Measurements from ENCODE around the gene FUS. TPM values are rescaled to one million over a fixed set of nuclear protein-coding genes. Genes with fewer than 3 reads are reported as not detected.

Gene FUS
- total and polyA plus RNA-seq, 2 donors (not counting 3 experiments of a cell fraction or from before 2014, with no cell fraction given), result 307 to 569 TPM

GRCh38 chr16:31182391-31182790 lies 2.5 kb downstream of the FUS start:
- peak overlapping the region; percentile 36 for H3K9ac ChIP-seq (replicated peaks; ENCODE audit: extremely low read depth, insufficient read depth, low read length)
- FAIRE-seq (peak; percentile 37), DNase-seq (ENCODE audit: low read depth, low spot score) (no peak)
- dilution Hi-C loops (cut with MboI; ENCODE audit: extremely low pct_ligation_motif_present, low sequenced_read_pairs), result no loop called here
- H3K27ac ChIP-seq (ENCODE audit: insufficient read depth, low read depth, low read length), result no peak overlapping the region
- H3K4me3 ChIP-seq (replicated peaks in 1 of 3; ENCODE audit: insufficient read depth in 1 of 3, low read depth in 1 of 3, low read length in 3 of 3), result peak overlapping the region; percentile 77 to 100 (median 95)
- no peaks in the 10 kb centered on the region for H3K9me1 ChIP-seq (replicated peaks; ENCODE audit: control insufficient read depth, extremely low read depth, insufficient read depth, low read length)
- H3K4me1 ChIP-seq (ENCODE audit: control insufficient read depth, extremely low read depth, insufficient read depth, low read length), result peaks cover 22% of the 10 kb centered on the region
- no peak for TF ChIP-seq EZH2 (IDR thresholded peaks at IDR 0.05; ENCODE audit: borderline replicate concordance, low read depth, low read length, severe bottlenecking)
- no peak for TF ChIP-seq GATA2 (IDR thresholded peaks at IDR 0.05; ENCODE audit: insufficient read depth, insufficient read length, low read depth, low read length)
- no peaks in the 10 kb centered on the region for H3K27me3 ChIP-seq (ENCODE audit: control insufficient read depth in 2 of 2, insufficient read depth in 2 of 2, low read length in 2 of 2)
- H3K79me2 ChIP-seq (ENCODE audit: control insufficient read depth, insufficient read depth, low read length), result peaks cover 72% of the 10 kb centered on the region
- CTCF ChIA-PET, result interaction anchor here (1.0 to 1.3 kb wide), 3 partner anchors 40 to 260 kb away, joined by 3 to 4 read pairs (median 4); partner anchors contain the start of gene ZNF843
- peak overlapping the region; percentile 99 for H3K4me2 ChIP-seq (ENCODE audit: insufficient read depth, low read length)
- no peak overlapping the region for H2AFZ ChIP-seq (ENCODE audit: low read depth, low read length)
- H3K9me3 ChIP-seq (replicated peaks; ENCODE audit: control insufficient read depth, insufficient read depth, low read length), result no peaks in the 10 kb centered on the region
- intact Hi-C loops (cut with micrococcal nuclease), result loop anchor here (5.0 kb wide), 1 partner anchor 275 kb away; the partner anchor contains the start of gene ARMC5
- H4K20me1 ChIP-seq (replicated peaks; ENCODE audit: control insufficient read depth, extremely low read depth, insufficient read depth, low read length), result peaks cover 24% of the 10 kb centered on the region
- POLR2A ChIA-PET, result interaction anchor here (0.7 to 1.4 kb wide), 2 partner anchors 10 to 240 kb away, joined by 3 to 5 read pairs; no protein-coding TSS in a partner anchor
- H3K36me3 ChIP-seq (ENCODE audit: control insufficient read depth in 2 of 2, extremely low read depth in 1 of 2, insufficient read depth in 2 of 2, low read length in 2 of 2), result peaks cover 36 to 39% of the 10 kb centered on the region in 2 experiments
- no TSS peak for BruUV-seq (replicated peaks)

- peaks cover 82% of the 10 kb centered on the region for H3K79me2 ChIP-seq (ENCODE audit: control insufficient read depth, insufficient read depth, low read length)
- dilution Hi-C loops (cut with MboI; ENCODE audit: extremely low pct_ligation_motif_present, low sequenced_read_pairs), result no loop called here
- H3K9me1 ChIP-seq (replicated peaks; ENCODE audit: control insufficient read depth, extremely low read depth, insufficient read depth, low read length), result no peaks in the 10 kb centered on the region
- ChIA-PET POLR2A (interaction anchor here (0.7 kb wide), 2 partner anchors 35 to 687 kb away, joined by 3 to 8 read pairs; no protein-coding TSS in a partner anchor), CTCF (interaction anchor here (0.7 to 1.3 kb wide), 2 partner anchors 175 to 199 kb away, joined by 3 to 4 read pairs; no protein-coding TSS in a partner anchor)
- DNase-seq (ENCODE audit: low read depth, low spot score) (no peak), FAIRE-seq (no peak)
- H3K4me2 ChIP-seq (ENCODE audit: insufficient read depth, low read length), result peak overlapping the region; percentile 31
- no peak overlapping the region for H2AFZ ChIP-seq (ENCODE audit: low read depth, low read length)
- H3K36me3 ChIP-seq (ENCODE audit: control insufficient read depth in 2 of 2, extremely low read depth in 1 of 2, insufficient read depth in 2 of 2, low read length in 2 of 2), result peaks cover 47 to 50% of the 10 kb centered on the region in 2 experiments
- peaks cover 24% of the 10 kb centered on the region for H4K20me1 ChIP-seq (replicated peaks; ENCODE audit: control insufficient read depth, extremely low read depth, insufficient read depth, low read length)
- H3K27me3 ChIP-seq (ENCODE audit: control insufficient read depth in 2 of 2, insufficient read depth in 2 of 2, low read length in 2 of 2), result no peaks in the 10 kb centered on the region
- H3K27ac ChIP-seq (ENCODE audit: insufficient read depth, low read depth, low read length), result no peak overlapping the region
- H3K4me1 ChIP-seq (ENCODE audit: control insufficient read depth, extremely low read depth, insufficient read depth, low read length), result peaks cover 21% of the 10 kb centered on the region
- H3K9me3 ChIP-seq (replicated peaks; ENCODE audit: control insufficient read depth, insufficient read depth, low read length), result no peaks in the 10 kb centered on the region
- no peak for TF ChIP-seq POLR2A (IDR thresholded peaks at IDR 0.05; ENCODE audit: low read depth, low read length)
- TF ChIP-seq EZH2 (IDR thresholded peaks at IDR 0.05; ENCODE audit: borderline replicate concordance, low read depth, low read length, severe bottlenecking), result no peak
- TF ChIP-seq MYC (IDR thresholded peaks at IDR 0.05; ENCODE audit: low read depth, low read length), result no peak
- TF ChIP-seq JUN (IDR thresholded peaks at IDR 0.05; ENCODE audit: borderline replicate concordance, insufficient read depth, insufficient read length, low read depth), result no peak
- TF ChIP-seq CTCF (IDR thresholded peaks at IDR 0.05; ENCODE audit: extremely low read depth in 1 of 2, insufficient read depth in 1 of 2, low read depth in 1 of 2, low read length in 2 of 2), result no peak
- TF ChIP-seq GATA2 (IDR thresholded peaks at IDR 0.05; ENCODE audit: insufficient read depth, insufficient read length, low read depth, low read length), result no peak
- TF ChIP-seq MAX (IDR thresholded peaks at IDR 0.05; ENCODE audit: insufficient read depth, insufficient read length), result no peak
- TF ChIP-seq POLR2AphosphoS5 (IDR thresholded peaks at IDR 0.05; ENCODE audit: insufficient read depth, low read depth, low read length), result no peak
- TF ChIP-seq FOS (IDR thresholded peaks at IDR 0.05; ENCODE audit: borderline replicate concordance, insufficient read depth, low read length), result no peak
- BruUV-seq (replicated peaks), result no TSS peak
- peak overlapping the region in 1 of 3 experiments; percentile 95 for H3K4me3 ChIP-seq (replicated peaks in 1 of 3; ENCODE audit: insufficient read depth in 1 of 3, low read depth in 1 of 3, low read length in 3 of 3)
- H3K9ac ChIP-seq (replicated peaks; ENCODE audit: extremely low read depth, insufficient read depth, low read length), result no peak overlapping the region
- intact Hi-C loops (cut with micrococcal nuclease), result loop anchor here (5.0 kb wide), 1 partner anchor 274 kb away; the partner anchor contains the start of gene ARMC5
Measured at GRCh38 chr16:31183432-31184428, 3.8 kb downstream of the FUS start.
